Natural killer cell (primary cell): ENCODE data around the gene PA2G4. TPM values are rescaled to one million over a fixed set of nuclear protein-coding genes. Genes with fewer than 3 reads are reported as not detected.
A peak's percentile ranks its signal among the peaks of the same experiment; 100 is the strongest.

Experiments
- ATAC-seq, 3 donors: fragments of 150-1000 bp in 2 of 3; fragments of 200-7000 bp in 1 of 3; cut with Tn5 transposase; 1 replicate in 1 of 3; 2 replicates in 2 of 3; pipeline ENCODE4 v1.10.0; 2021; ENCODE audit warnings: mild to moderate bottlenecking in 2 of 3, moderate library complexity in 2 of 3
- DNase-seq, 2 donors: peaks; one replicate each; pipeline versions ENCODE4 v3.0.0 to v3.0.0-alpha.2; 2013 to 2021; ENCODE audit warnings: mixed read lengths in 1 of 2
- H3K27ac ChIP-seq: one replicate; pipeline ENCODE4 v1.5.1; 2013; ENCODE audit warnings: mild to moderate bottlenecking, low read length
- H3K27me3 ChIP-seq: one replicate; pipeline ENCODE4 v1.6.1; 2013; ENCODE audit warnings: low read length; ENCODE audit not compliant: control insufficient read depth, insufficient read depth
- H3K36me3 ChIP-seq: one replicate; pipeline ENCODE4 v1.6.1; 2013; ENCODE audit warnings: low read length; ENCODE audit not compliant: control insufficient read depth, insufficient read depth
- H3K4me1 ChIP-seq: one replicate; pipeline ENCODE4 v1.6.1; 2013; ENCODE audit warnings: low read length; ENCODE audit not compliant: control insufficient read depth, insufficient read depth
- H3K4me3 ChIP-seq: one replicate; pipeline ENCODE4 v1.5.1; 2013; ENCODE audit warnings: low read length
- H3K9me3 ChIP-seq: one replicate; pipeline ENCODE4 v1.6.1; 2013; ENCODE audit warnings: low read length; ENCODE audit not compliant: control insufficient read depth, insufficient read depth
- H3K27ac Mint-ChIP-seq, 2 donors: one replicate each; pipeline ENCODE4 v1.8.0; 2022; ENCODE audit warnings: mild to moderate bottlenecking in 2 of 2, mixed read lengths in 2 of 2, moderate library complexity in 1 of 2
- H3K27me3 Mint-ChIP-seq, 2 donors: one replicate each; pipeline ENCODE4 v1.8.0; 2022; ENCODE audit warnings: low read depth in 2 of 2, mixed read lengths in 2 of 2
- H3K36me3 Mint-ChIP-seq: one replicate; pipeline ENCODE4 v1.8.0; 2022; ENCODE audit warnings: mixed read lengths
- H3K4me1 Mint-ChIP-seq, 2 donors: one replicate each; pipeline ENCODE4 v1.8.0; 2022; ENCODE audit warnings: mixed read lengths in 2 of 2
- H3K4me3 Mint-ChIP-seq: one replicate; pipeline ENCODE4 v1.8.0; 2022; ENCODE audit warnings: mild to moderate bottlenecking, moderate library complexity, mixed read lengths
- H3K9me3 Mint-ChIP-seq, 2 donors: one replicate each; pipeline ENCODE4 v1.8.0; 2022; ENCODE audit warnings: mixed read lengths in 2 of 2
- CTCF ChIP-seq: fragments of 200-600 bp; IDR thresholded peaks from one replicate; pipeline ENCODE4 v1.8.0; 2022; ENCODE audit warnings: antibody characterized with exemption
- WGBS: methylation state at CpG from one replicate; pipeline ENCODE4 v1.1.7; 2013; ENCODE audit warnings: missing lambda C conversion rate; ENCODE audit not compliant: insufficient coverage; 5-methylcytosine and 5-hydroxymethylcytosine counted together
- intact Hi-C: fragments of 100-400 bp; cut with micrococcal nuclease; formaldehyde crosslinking; loops from one replicate; pipeline ENCODE4 v1.14.2; 2022
- total RNA-seq, 4 donors: library from RNA; stranded (reverse); fragments of 120-200 nt in 1 of 4; gene quantifications; one replicate each; pipeline versions ENCODE4 v1.2.3 to v1.2.4, GENCODE V29; 2013 to 2022

The PA2G4 gene
- total RNA-seq, 3 donors from 2014 or later (not counting 1 experiment from before 2014, with no cell fraction given) = 78.5 to 86.4 (median 79.7) TPM

- Mint-ChIP-seq H3K4me3 (no peak overlapping the region), H3K27ac (peak overlapping the region; percentile 96 to 98), H3K27me3 (no peaks in the 10 kb centered on the region), H3K4me1 (peaks cover 41 to 53% of the 10 kb centered on the region in 2 donors), H3K9me3 (no peaks in the 10 kb centered on the region), H3K36me3 (peaks cover under 1% of the 10 kb centered on the region)
- peaks cover 67% of the 10 kb centered on the region for H3K36me3 ChIP-seq
- H3K4me1 ChIP-seq = peaks cover 32% of the 10 kb centered on the region
- 88% methylated on average over 10 of the region's 11 CpGs for WGBS
- no peak overlapping the region for H3K4me3 ChIP-seq
- ATAC-seq (no peak), DNase-seq (peak in 1 of 2 donors; percentile 18)
- no peaks in the 10 kb centered on the region for H3K27me3 ChIP-seq
- TF ChIP-seq CTCF = no peak
- no peak overlapping the region for H3K27ac ChIP-seq
- H3K9me3 ChIP-seq = no peaks in the 10 kb centered on the region
- intact Hi-C loops = no loop called here
Observed at GRCh38 chr12:56162468-56163290, 58.3 kb downstream of the PA2G4 start.

Other genes with a start within 250 kb of the PA2G4 start
- 10 to 100 TPM; 18.5 to 21.2 (median 19.1) TPM for gene PYM1, start 176.7 kb upstream of the PA2G4 start, total RNA-seq
- gene DGKA, start 173.4 kb upstream of the PA2G4 start, total RNA-seq = 100 to 1,000 TPM; 137 to 145 (median 142) TPM
- gene PMEL, start 138.5 kb upstream of the PA2G4 start, total RNA-seq = under 1 TPM in 1 of 3 donors, not detected in 2; 0.35 TPM
- 10 to 100 TPM; 19.5 to 27.3 (median 27.3) TPM for gene CDK2, start 137.7 kb upstream of the PA2G4 start, total RNA-seq
- 10 to 100 TPM; 69.4 to 80.0 (median 78.2) TPM for gene RAB5B, start 130.5 kb upstream of the PA2G4 start, total RNA-seq
- gene SUOX, start 107.3 kb upstream of the PA2G4 start, total RNA-seq = 10 to 100 TPM; 11.0 to 15.9 (median 14.6) TPM
- 1 to 10 TPM; 4.4 to 5.5 (median 5.5) TPM for gene IKZF4, start 83.5 kb upstream of the PA2G4 start, total RNA-seq
- 10 to 100 TPM; 29.5 to 50.3 (median 35.5) TPM for gene RPS26, start 62.6 kb upstream of the PA2G4 start, total RNA-seq
- under 1 TPM in 2 of 3 donors, not detected in 1; 0.26 to 0.66 TPM for gene ERBB3, start 24.4 kb upstream of the PA2G4 start, total RNA-seq
- gene RPL41, start 12.1 kb downstream of the PA2G4 start, total RNA-seq = 1,000 to 10,000 TPM; 2,342 to 3,083 (median 3,009) TPM
- gene ZC3H10, start 13.7 kb downstream of the PA2G4 start, total RNA-seq = 10 to 100 TPM; 12.0 to 24.3 (median 16.2) TPM
- 100 to 1,000 TPM; 198 to 215 (median 199) TPM for gene ESYT1, start 23.7 kb downstream of the PA2G4 start, total RNA-seq
- gene MYL6B, start 48.0 kb downstream of the PA2G4 start, total RNA-seq = 1 to 10 TPM; 6.7 to 8.9 (median 7.4) TPM
- gene MYL6, start 53.8 kb downstream of the PA2G4 start, total RNA-seq = 1,000 to 10,000 TPM in 2 of 3 donors, 100 to 1,000 TPM in 1; 881 to 1,204 (median 1,015) TPM
- 100 to 1,000 TPM; 205 to 232 (median 210) TPM for gene SMARCC2, start 84.9 kb downstream of the PA2G4 start, total RNA-seq
- 10 to 100 TPM; 32.3 to 44.5 (median 38.6) TPM for gene RNF41, start 117.4 kb downstream of the PA2G4 start, total RNA-seq
- gene NABP2, start 119.8 kb downstream of the PA2G4 start, total RNA-seq = 10 to 100 TPM; 21.6 to 23.4 (median 22.6) TPM
- gene SLC39A5, start 125.5 kb downstream of the PA2G4 start, total RNA-seq = 1 to 10 TPM in 1 of 3 donors, under 1 TPM in 2; 0.70 to 1.4 (median 0.71) TPM
- gene ANKRD52, start 153.8 kb downstream of the PA2G4 start, total RNA-seq = 10 to 100 TPM; 34.1 to 52.2 (median 51.4) TPM
- gene COQ10A, start 162.4 kb downstream of the PA2G4 start, total RNA-seq = 10 to 100 TPM; 27.2 to 37.9 (median 30.2) TPM
- gene CS, start 195.8 kb downstream of the PA2G4 start, total RNA-seq = 100 to 1,000 TPM; 185 to 190 (median 188) TPM
- 10 to 100 TPM; 50.4 to 64.3 (median 60.8) TPM for gene CNPY2, start 211.4 kb downstream of the PA2G4 start, total RNA-seq
- 100 to 1,000 TPM in 1 of 3 donors, 10 to 100 TPM in 2; 86.2 to 117 (median 95.7) TPM for gene PAN2, start 229.4 kb downstream of the PA2G4 start, total RNA-seq
- gene IL23A, start 234.3 kb downstream of the PA2G4 start, total RNA-seq = 1 to 10 TPM; 1.8 to 2.7 (median 2.2) TPM